Measurements from ENCODE around the gene MUC5AC. TPM values are rescaled to one million over a fixed set of nuclear protein-coding genes. Genes with fewer than 3 reads are reported as not detected.

Gene MUC5AC
- total RNA-seq, 2 donors from 2014 or later, result not detected

GRCh38 chr11:1122664-1123002 lies 35.1 kb upstream of the MUC5AC start:
- Histone ChIP-seq H3K9me3 (no peaks in the 10 kb centered on the region), H3K27ac (no peak overlapping the region), H3K4me3 (no peak overlapping the region), H3K36me3 (no peaks in the 10 kb centered on the region), H3K4me1 (no peaks in the 10 kb centered on the region), H3K27me3 (no peaks in the 10 kb centered on the region)
- TF ChIP-seq CTCF (IDR thresholded peaks at IDR 0.05), result no peak
- DNase-seq (ENCODE audit: low spot score), result no peak

GRCh38 chr11:1123970-1124369 lies 33.8 kb upstream of the MUC5AC start:
- H3K9me3 ChIP-seq, result no peaks in the 10 kb centered on the region
- no peaks in the 10 kb centered on the region for H3K4me1 ChIP-seq
- H3K4me3 ChIP-seq, result no peak overlapping the region
- no peak overlapping the region for H3K27ac ChIP-seq
- H3K36me3 ChIP-seq, result no peaks in the 10 kb centered on the region
- no peak for DNase-seq (ENCODE audit: low spot score)
- no peaks in the 10 kb centered on the region for H3K27me3 ChIP-seq
- no peak for TF ChIP-seq CTCF (IDR thresholded peaks at IDR 0.05)

GRCh38 chr11:1125803-1126202 lies 31.9 kb upstream of the MUC5AC start:
- no peak for TF ChIP-seq CTCF (IDR thresholded peaks at IDR 0.05)
- H3K4me1 ChIP-seq, result no peaks in the 10 kb centered on the region
- no peak for DNase-seq (ENCODE audit: low spot score)

GRCh38 chr11:1126491-1126926 lies 31.2 kb upstream of the MUC5AC start:
- TF ChIP-seq CTCF (IDR thresholded peaks at IDR 0.05), result no peak
- no peaks in the 10 kb centered on the region for H3K36me3 ChIP-seq
- H3K9me3 ChIP-seq, result no peaks in the 10 kb centered on the region
- no peak overlapping the region for H3K4me3 ChIP-seq
- H3K27ac ChIP-seq, result no peak overlapping the region
- H3K4me1 ChIP-seq, result no peaks in the 10 kb centered on the region
- no peak for DNase-seq (ENCODE audit: low spot score)
- no peaks in the 10 kb centered on the region for H3K27me3 ChIP-seq

More at GRCh38 chr11:1125803-1126202, 31.9 kb upstream of the MUC5AC start:
- no peak overlapping the region for H3K27ac ChIP-seq
- no peaks in the 10 kb centered on the region for H3K27me3 ChIP-seq
- H3K36me3 ChIP-seq, result no peaks in the 10 kb centered on the region
- H3K4me3 ChIP-seq, result no peak overlapping the region
- H3K9me3 ChIP-seq, result no peaks in the 10 kb centered on the region

GRCh38 chr11:1126935-1127663 lies 30.7 kb upstream of the MUC5AC start:
- Histone ChIP-seq H3K27ac (no peak overlapping the region), H3K4me1 (no peaks in the 10 kb centered on the region), H3K27me3 (no peaks in the 10 kb centered on the region), H3K9me3 (no peaks in the 10 kb centered on the region), H3K4me3 (no peak overlapping the region), H3K36me3 (no peaks in the 10 kb centered on the region)
- TF ChIP-seq CTCF (IDR thresholded peaks at IDR 0.05), result no peak
- no peak for DNase-seq (ENCODE audit: low spot score)

- TF ChIP-seq CTCF (IDR thresholded peaks at IDR 0.05), result no peak
- Histone ChIP-seq H3K27ac (no peak overlapping the region), H3K36me3 (no peaks in the 10 kb centered on the region), H3K4me1 (no peaks in the 10 kb centered on the region), H3K4me3 (no peak overlapping the region), H3K27me3 (no peaks in the 10 kb centered on the region), H3K9me3 (no peaks in the 10 kb centered on the region)
- no peak for DNase-seq (ENCODE audit: low spot score)
Observed at GRCh38 chr11:1127664-1128162, 30.0 kb upstream of the MUC5AC start.

Measured in right atrium auricular region (tissue), 2 donors.